ENCODE results near the gene CASTOR1. TPM values are rescaled to one million over a fixed set of nuclear protein-coding genes. Genes with fewer than 3 reads are reported as not detected.

Gene CASTOR1
- total RNA-seq, 8 experiments from 2014 or later = 1.7 to 13.6 (median 7.0) TPM

DNA sequence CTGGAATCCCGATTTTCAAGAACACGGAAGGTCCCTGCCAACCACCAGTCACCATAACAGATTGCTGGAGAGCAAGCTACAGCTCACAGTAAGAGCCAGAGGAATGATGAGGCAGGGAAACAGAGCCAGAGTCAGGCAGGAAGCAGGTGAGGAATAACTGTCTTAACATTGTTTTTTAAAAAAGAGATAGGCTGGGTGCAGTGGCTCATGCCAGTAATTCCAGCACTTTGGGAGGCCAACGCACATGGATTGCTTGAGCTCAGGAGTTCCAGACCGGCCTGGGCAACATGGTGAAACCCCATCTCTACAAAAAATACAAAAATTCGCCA is 13.5 kb upstream of the CASTOR1 start:
- in situ Hi-C loops (cut with MboI; ENCODE audit: low pct_unique_long_range_greater_than_20kb in 2 of 9, low sequenced_read_pairs in 9 of 9, unreplicated experiment in 9 of 9) = no loop called here
- Histone ChIP-seq H3K27ac (no peak overlapping the region), H3K4me1 (replicated peaks in 1 of 2) (no peaks in the 10 kb centered on the region), H3K4me3 (no peak overlapping the region)
- ATAC-seq (replicated peaks in 6 of 8) = no peak
- WGBS, 10 experiments = 72 to 100% (median 87%) methylated on average over 1 to 4 of the region's 5 CpGs; no CpG with 5 or more reads in 4 of the 10 experiments

- WGBS, 10 experiments = 40 to 80% (median 64%) methylated on average over 1 to 5 of the region's 9 CpGs; no CpG with 5 or more reads in 5 of the 10 experiments
Observed at GRCh38 chr22:30301995-30302809, 12.9 kb upstream of the CASTOR1 start.

GRCh38 chr22:30299322-30299721 is 10.0 kb upstream of the CASTOR1 start:
- no peak for ATAC-seq (replicated peaks in 6 of 8)
- Histone ChIP-seq H3K27ac (no peak overlapping the region), H3K4me1 (replicated peaks in 1 of 2) (no peaks in the 10 kb centered on the region), H3K4me3 (no peak overlapping the region)
- WGBS, 10 experiments = 86 to 100% (median 97%) methylated on average over 1 to 6 of the region's 13 CpGs; no CpG with 5 or more reads in 4 of the 10 experiments
- in situ Hi-C loops (cut with MboI; ENCODE audit: low pct_unique_long_range_greater_than_20kb in 2 of 9, low sequenced_read_pairs in 9 of 9, unreplicated experiment in 9 of 9) = no loop called here

More at GRCh38 chr22:30301995-30302809, 12.9 kb upstream of the CASTOR1 start:
- Histone ChIP-seq H3K4me3 (no peak overlapping the region), H3K27ac (no peak overlapping the region), H3K4me1 (replicated peaks in 1 of 2) (no peaks in the 10 kb centered on the region)
- ATAC-seq (replicated peaks in 6 of 8) = peak in 3 of 8 experiments; percentile 87 to 97 (median 93)
- in situ Hi-C loops (cut with MboI; ENCODE audit: low pct_unique_long_range_greater_than_20kb in 2 of 9, low sequenced_read_pairs in 9 of 9, unreplicated experiment in 9 of 9) = no loop called here

DNA sequence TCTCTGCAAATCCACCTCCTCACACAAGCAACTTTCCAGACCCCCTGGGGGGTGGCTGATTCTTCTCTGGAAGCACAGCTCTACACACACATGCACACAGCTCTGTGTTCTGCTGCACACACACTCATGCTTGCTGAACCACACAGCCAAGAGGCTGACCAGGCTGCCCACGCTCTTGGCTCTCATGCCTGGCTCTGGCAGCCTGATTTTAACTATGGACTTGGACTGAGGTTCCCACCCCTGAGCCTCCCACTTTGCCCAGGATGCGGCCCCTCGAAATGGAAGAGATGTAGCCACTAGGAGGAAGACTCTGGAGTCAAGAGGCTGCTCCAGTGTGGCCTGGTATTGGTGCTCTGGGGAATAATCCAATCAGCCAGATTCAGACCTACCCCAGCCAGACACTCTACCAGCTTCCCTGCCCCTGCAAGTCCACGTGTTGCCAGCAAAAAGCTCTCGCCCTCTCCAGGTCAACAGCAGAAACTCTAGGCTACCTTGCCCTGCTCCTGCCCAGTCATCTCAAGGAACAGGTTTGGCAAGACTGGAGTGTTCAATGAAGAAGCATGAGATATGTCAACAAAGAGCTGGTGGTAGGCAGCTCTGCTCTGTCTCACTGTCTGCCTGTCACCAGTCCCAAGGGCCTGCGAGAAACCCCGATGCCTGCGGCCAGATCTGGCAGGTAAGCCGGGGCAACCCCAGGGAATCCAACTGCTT is 8.8 kb upstream of the CASTOR1 start:
- Histone ChIP-seq H3K27ac (no peak overlapping the region), H3K4me1 (replicated peaks in 1 of 2) (no peaks in the 10 kb centered on the region), H3K4me3 (no peak overlapping the region)
- no peak for ATAC-seq (replicated peaks in 6 of 8)
- 20 to 95% (median 90%) methylated on average over 1 to 4 of the region's 9 CpGs; no CpG with 5 or more reads in 5 of the 10 experiments for whole genome bisulfite sequencing, 10 experiments
- in situ Hi-C loops (cut with MboI; ENCODE audit: low pct_unique_long_range_greater_than_20kb in 2 of 9, low sequenced_read_pairs in 9 of 9, unreplicated experiment in 9 of 9) = no loop called here

DNA sequence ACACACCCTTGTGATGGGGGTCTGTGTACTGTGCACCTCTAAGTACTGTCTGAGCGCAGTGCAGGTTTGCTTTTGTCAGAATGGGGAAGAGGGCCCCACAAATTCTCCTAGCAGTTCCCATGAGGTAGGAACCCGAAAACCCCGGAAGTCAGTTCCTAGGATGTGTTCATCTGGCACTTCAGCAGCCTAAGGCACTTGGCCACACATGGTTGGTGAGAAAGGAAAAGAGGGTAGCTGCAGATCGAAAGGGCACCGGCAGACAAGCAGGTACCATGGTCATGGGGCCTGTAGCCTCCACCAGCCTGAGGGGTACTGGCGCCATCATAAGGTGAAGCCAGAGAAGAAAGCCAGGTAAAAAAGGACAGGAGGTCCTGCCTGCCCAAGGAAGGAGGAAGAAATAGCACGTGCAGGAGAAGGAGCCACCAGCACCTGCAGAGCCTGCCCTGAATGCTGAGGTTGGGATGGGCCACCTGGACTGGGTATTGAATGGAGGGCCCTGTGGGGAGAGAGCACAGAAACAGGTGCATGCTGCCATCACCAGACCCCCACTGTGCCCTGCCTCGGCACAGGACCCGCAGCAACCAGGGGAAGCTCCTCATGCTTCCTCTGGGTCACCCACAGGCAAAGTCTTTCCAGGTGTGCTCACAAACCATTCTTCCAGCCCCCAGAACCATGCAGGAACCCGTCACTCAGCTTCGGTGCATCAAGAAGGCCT is 8.1 kb upstream of the CASTOR1 start:
- Histone ChIP-seq H3K4me3 (no peak overlapping the region), H3K4me1 (replicated peaks in 1 of 2) (no peaks in the 10 kb centered on the region), H3K27ac (no peak overlapping the region)
- in situ Hi-C loops (cut with MboI; ENCODE audit: low pct_unique_long_range_greater_than_20kb in 2 of 9, low sequenced_read_pairs in 9 of 9, unreplicated experiment in 9 of 9) = no loop called here
- WGBS, 10 experiments = 81 to 100% (median 91%) methylated on average over 1 to 6 of the region's 11 CpGs; no CpG with 5 or more reads in 3 of the 10 experiments
- ATAC-seq (replicated peaks in 6 of 8) = no peak

- Histone ChIP-seq H3K4me1 (replicated peaks in 1 of 2) (no peaks in the 10 kb centered on the region), H3K4me3 (no peak overlapping the region), H3K27ac (no peak overlapping the region)
- peak in 3 of 8 experiments; percentile 28 to 52 (median 36) for ATAC-seq (replicated peaks in 6 of 8)
- WGBS, 10 experiments = 20 to 100% (median 60%) methylated on average over 1 to 2 of the region's 3 CpGs; no CpG with 5 or more reads in 6 of the 10 experiments
- in situ Hi-C loops (cut with MboI; ENCODE audit: low pct_unique_long_range_greater_than_20kb in 2 of 9, low sequenced_read_pairs in 9 of 9, unreplicated experiment in 9 of 9) = no loop called here
Observed at GRCh38 chr22:30296833-30297232, 7.5 kb upstream of the CASTOR1 start.

DNA sequence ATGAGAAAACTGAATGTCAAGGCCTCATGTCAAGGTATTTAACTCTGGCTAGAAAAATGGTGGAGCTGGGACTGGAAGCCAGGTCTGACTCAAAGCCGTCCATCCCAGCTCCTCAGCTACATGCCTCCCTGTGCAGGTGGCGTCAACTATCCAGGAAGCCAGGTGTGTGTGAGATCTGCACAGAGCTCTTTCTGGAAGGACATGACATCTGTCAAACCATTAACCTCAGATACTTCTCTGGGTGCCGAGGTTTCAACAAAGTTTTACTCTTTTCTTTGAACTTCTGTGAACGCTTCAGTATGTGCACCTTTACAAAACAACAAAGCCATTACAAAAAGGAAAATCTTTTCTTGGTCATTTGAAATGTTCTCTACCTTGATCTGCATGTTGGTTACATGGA is 7.0 kb upstream of the CASTOR1 start:
- in situ Hi-C loops (cut with MboI; ENCODE audit: low pct_unique_long_range_greater_than_20kb in 2 of 9, low sequenced_read_pairs in 9 of 9, unreplicated experiment in 9 of 9) = no loop called here
- H3K4me3 ChIP-seq = no peak overlapping the region
- H3K27ac ChIP-seq = no peak overlapping the region
- WGBS, 10 experiments = 80 to 100% (median 94%) methylated on average over 2 to 3 of the region's 4 CpGs; no CpG with 5 or more reads in 1 of the 10 experiments
- H3K4me1 ChIP-seq (replicated peaks in 1 of 2) = peaks cover 0 to under 1% of the 10 kb centered on the region in 2 donors
- ATAC-seq (replicated peaks in 6 of 8) = no peak

DNA sequence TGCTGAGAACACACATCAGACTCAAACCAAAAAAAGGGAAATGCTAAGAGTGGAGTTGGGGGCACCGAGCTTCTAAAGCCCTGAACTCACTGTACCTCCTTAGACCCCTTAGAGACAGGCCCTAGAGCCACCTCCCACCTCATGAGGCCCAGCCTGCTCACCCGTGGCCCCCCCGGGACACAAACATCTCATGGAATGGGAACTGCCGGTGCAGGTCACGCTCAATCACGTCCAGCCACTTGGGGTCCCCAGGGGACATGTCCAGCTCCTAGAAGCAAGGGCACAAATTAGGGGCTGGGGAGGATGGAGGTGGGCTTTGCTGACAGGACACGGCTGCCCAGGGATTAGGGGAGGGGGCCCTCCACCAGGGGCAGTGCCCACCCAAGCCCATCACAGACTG is 6.3 kb upstream of the CASTOR1 start:
- in situ Hi-C loops (cut with MboI; ENCODE audit: low pct_unique_long_range_greater_than_20kb in 2 of 9, low sequenced_read_pairs in 9 of 9, unreplicated experiment in 9 of 9) = no loop called here
- 20 to 100% (median 60%) methylated on average over 1 to 4 of the region's 7 CpGs; no CpG with 5 or more reads in 5 of the 10 experiments for WGBS, 10 experiments
- no peak for ATAC-seq (replicated peaks in 6 of 8)

DNA sequence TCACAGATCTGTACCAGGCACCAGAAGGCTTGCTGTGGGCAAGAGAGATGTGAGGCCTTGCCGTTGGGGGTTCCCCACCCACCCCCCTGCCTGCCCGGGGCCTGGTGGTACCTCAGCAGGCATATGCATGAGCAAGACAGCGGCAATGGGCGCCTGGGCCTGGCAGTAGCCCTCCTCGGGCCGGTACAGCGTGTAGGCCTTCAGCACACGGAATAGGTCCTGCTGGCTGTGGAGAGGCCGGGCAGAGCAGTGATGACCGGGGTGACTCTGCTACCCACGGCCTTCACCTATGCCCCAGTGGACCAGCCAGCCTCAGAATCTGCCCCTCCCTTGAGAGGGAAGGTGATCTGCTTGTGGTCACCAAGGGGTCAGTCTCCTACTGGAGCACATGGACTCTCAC is 5.5 kb upstream of the CASTOR1 start:
- in situ Hi-C loops (cut with MboI; ENCODE audit: low pct_unique_long_range_greater_than_20kb in 2 of 9, low sequenced_read_pairs in 9 of 9, unreplicated experiment in 9 of 9) = no loop called here
- peaks cover 9 to 16% of the 10 kb centered on the region in 2 donors for H3K4me1 ChIP-seq (replicated peaks in 1 of 2)
- no CpG with 5 or more reads among the region's 11 CpGs for WGBS, 10 experiments
- H3K4me3 ChIP-seq = no peak overlapping the region
- H3K27ac ChIP-seq = no peak overlapping the region
- ATAC-seq (replicated peaks in 6 of 8) = no peak

More for the DNA sequence above, 6.3 kb upstream of the CASTOR1 start:
- Histone ChIP-seq H3K27ac (no peak overlapping the region), H3K4me3 (no peak overlapping the region), H3K4me1 (replicated peaks in 1 of 2) (peaks cover 6 to 8% of the 10 kb centered on the region in 2 donors)

DNA sequence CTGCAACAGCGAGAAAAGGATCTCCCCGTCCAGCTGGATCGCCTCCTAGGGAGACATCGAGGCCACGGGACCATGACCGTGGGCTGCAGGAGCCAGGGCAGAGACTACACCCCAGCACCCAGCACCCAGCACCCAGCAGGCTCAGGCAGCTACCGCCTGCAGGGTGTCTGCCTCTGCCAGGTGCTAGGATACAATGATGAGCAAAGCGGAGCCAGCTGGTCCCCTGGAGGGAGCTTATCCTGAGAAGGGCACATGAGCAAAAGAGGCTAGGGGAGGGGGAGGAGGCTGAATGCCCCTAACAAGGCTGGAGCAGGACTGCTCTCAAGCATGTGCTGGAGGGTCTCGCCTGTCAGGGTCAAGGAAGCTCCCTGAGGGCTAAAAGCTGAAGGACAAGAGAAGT is 4.8 kb upstream of the CASTOR1 start:
- 60 to 94% (median 90%) methylated on average over 1 to 5 of the region's 9 CpGs; no CpG with 5 or more reads in 5 of the 10 experiments for WGBS, 10 experiments
- Histone ChIP-seq H3K27ac (no peak overlapping the region), H3K4me3 (no peak overlapping the region), H3K4me1 (replicated peaks in 1 of 2) (peaks cover 9 to 17% of the 10 kb centered on the region in 2 donors)
- in situ Hi-C loops (cut with MboI; ENCODE audit: low pct_unique_long_range_greater_than_20kb in 2 of 9, low sequenced_read_pairs in 9 of 9, unreplicated experiment in 9 of 9) = no loop called here
- no peak for ATAC-seq (replicated peaks in 6 of 8)

GRCh38 chr22:30293026-30293425 is 3.7 kb upstream of the CASTOR1 start:
- Histone ChIP-seq H3K4me3 (no peak overlapping the region), H3K27ac (no peak overlapping the region), H3K4me1 (replicated peaks in 1 of 2) (peaks cover 11 to 21% of the 10 kb centered on the region in 2 donors)
- no peak for ATAC-seq (replicated peaks in 6 of 8)
- 80 to 100% (median 91%) methylated on average over 1 to 4 of the region's 7 CpGs; no CpG with 5 or more reads in 4 of the 10 experiments for WGBS, 10 experiments
- in situ Hi-C loops (cut with MboI; ENCODE audit: low pct_unique_long_range_greater_than_20kb in 2 of 9, low sequenced_read_pairs in 9 of 9, unreplicated experiment in 9 of 9) = no loop called here

- in situ Hi-C loops (cut with MboI; ENCODE audit: low pct_unique_long_range_greater_than_20kb in 2 of 9, low sequenced_read_pairs in 9 of 9, unreplicated experiment in 9 of 9) = no loop called here
- Histone ChIP-seq H3K4me3 (no peak overlapping the region), H3K4me1 (replicated peaks in 1 of 2) (peaks cover 11 to 21% of the 10 kb centered on the region in 2 donors), H3K27ac (no peak overlapping the region)
- WGBS, 10 experiments = 93 to 100% methylated on average over 1 to 3 of the region's 18 CpGs; no CpG with 5 or more reads in 8 of the 10 experiments
- no peak for ATAC-seq (replicated peaks in 6 of 8)
Observed at GRCh38 chr22:30292069-30292970, 3.0 kb upstream of the CASTOR1 start.

Measured in motor neuron (in vitro differentiated cells).